8988T (cell line): ENCODE results near the gene RPL38.

Source experiments
- DNase-seq: peaks from one replicate; pipeline ENCODE4 v3.0.0; 2011

Gene RPL38

GRCh38 chr17:74211912-74212208 lies 8.4 kb downstream of the RPL38 start:
- no peak for DNase-seq

- DNase-seq, result no peak
Measured at GRCh38 chr17:74212209-74212912, 8.9 kb downstream of the RPL38 start.

GRCh38 chr17:74212913-74213791 lies 9.7 kb downstream of the RPL38 start, which contains the start of gene TTYH2:
TTYH2 (plus strand) TSS chr17:74213571; CDS start chr17:74213588, 17 bp downstream.
- DNase-seq, result peak; percentile 57

GRCh38 chr17:74213861-74214391 lies 10.4 kb downstream of the RPL38 start:
- DNase-seq, result no peak

GRCh38 chr17:74214484-74215341 lies 11.2 kb downstream of the RPL38 start:
- no peak for DNase-seq

- no peak for DNase-seq
Measured at GRCh38 chr17:74215342-74215727, 11.9 kb downstream of the RPL38 start.

GRCh38 chr17:74216505-74216904 lies 13.0 kb downstream of the RPL38 start:
- DNase-seq, result no peak

GRCh38 chr17:74217037-74217730 lies 13.7 kb downstream of the RPL38 start:
- DNase-seq, result no peak

- DNase-seq, result no peak
Measured at GRCh38 chr17:74217888-74218287, 14.4 kb downstream of the RPL38 start.

GRCh38 chr17:74218436-74218835 lies 15.0 kb downstream of the RPL38 start:
- DNase-seq, result no peak

- DNase-seq, result no peak
Measured at GRCh38 chr17:74219576-74220133, 16.2 kb downstream of the RPL38 start.

- no peak for DNase-seq
Measured at GRCh38 chr17:74220219-74220618, 16.7 kb downstream of the RPL38 start.

- no peak for DNase-seq
Measured at GRCh38 chr17:74220946-74221818, 17.7 kb downstream of the RPL38 start.

GRCh38 chr17:74222399-74222798 lies 18.9 kb downstream of the RPL38 start:
- DNase-seq, result no peak

- no peak for DNase-seq
Measured at GRCh38 chr17:74223901-74224300, 20.4 kb downstream of the RPL38 start.

- no peak for DNase-seq
Measured at GRCh38 chr17:74224959-74225725, 21.7 kb downstream of the RPL38 start.

GRCh38 chr17:74226252-74226651 lies 22.8 kb downstream of the RPL38 start:
- DNase-seq, result no peak

GRCh38 chr17:74227271-74228080 lies 24.0 kb downstream of the RPL38 start:
- no peak for DNase-seq

GRCh38 chr17:74228306-74228978 lies 25.0 kb downstream of the RPL38 start:
- no peak for DNase-seq
